Nephron progenitor cell (in vitro differentiated cells): Measurements from ENCODE around the gene HS2ST1.

Source experiments
- DNase-seq: peaks from one replicate; pipeline ENCODE4 v3.0.0; 2021
- H3K27ac Mint-ChIP-seq: 2 replicates; pipeline ENCODE4 v1.8.0; 2021; ENCODE audit warnings: mild to moderate bottlenecking, moderate library complexity, mixed read lengths
- H3K27me3 Mint-ChIP-seq: 2 replicates; pipeline ENCODE4 v1.8.0; 2021; ENCODE audit warnings: mild to moderate bottlenecking, low read depth, mixed read lengths; ENCODE audit not compliant: poor library complexity
- H3K36me3 Mint-ChIP-seq: 2 replicates; pipeline ENCODE4 v1.8.0; 2021; ENCODE audit warnings: low read depth, mixed read lengths
- H3K4me1 Mint-ChIP-seq: 2 replicates; pipeline ENCODE4 v1.8.0; 2021; ENCODE audit warnings: mixed read lengths
- H3K4me3 Mint-ChIP-seq: 2 replicates; pipeline ENCODE4 v1.8.0; 2021; ENCODE audit warnings: mild to moderate bottlenecking, moderate library complexity, mixed read lengths
- H3K9me3 Mint-ChIP-seq: 2 replicates; pipeline ENCODE4 v1.8.0; 2021; ENCODE audit warnings: mild to moderate bottlenecking, moderate library complexity, mixed read lengths
- CTCF ChIP-seq: fragments of 200-600 bp; sonication (generic); IDR thresholded peaks from 2 replicates; pipeline ENCODE4 v1.5.0; 2021; ENCODE audit warnings: antibody characterized with exemption

The HS2ST1 gene

DNA sequence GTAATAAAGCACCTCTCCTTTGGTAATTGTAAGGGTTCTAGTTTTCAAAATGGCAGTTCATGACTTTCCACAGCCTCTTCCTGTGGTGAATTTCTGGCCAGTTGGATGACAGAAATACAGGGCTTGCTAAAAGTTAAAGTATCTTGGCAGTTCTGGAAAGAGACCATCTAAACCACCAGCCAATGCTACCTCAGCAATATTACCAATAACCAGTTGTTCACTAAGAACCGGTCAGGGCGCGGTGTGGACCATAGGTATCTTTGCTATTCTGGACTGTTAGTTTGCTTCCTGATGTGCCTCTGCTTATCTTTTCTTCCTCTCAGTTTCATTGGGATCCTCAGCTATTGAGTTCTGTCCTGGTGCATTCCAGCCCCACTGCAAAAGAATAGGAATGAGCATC is 124.7 kb downstream of the HS2ST1 start:
- TF ChIP-seq CTCF, result no peak
- Mint-ChIP-seq H3K4me1 (no peaks in the 10 kb centered on the region), H3K27me3 (no peaks in the 10 kb centered on the region), H3K36me3 (no peaks in the 10 kb centered on the region), H3K27ac (no peak overlapping the region), H3K9me3 (no peaks in the 10 kb centered on the region), H3K4me3 (no peak overlapping the region)
- no peak for DNase-seq

DNA sequence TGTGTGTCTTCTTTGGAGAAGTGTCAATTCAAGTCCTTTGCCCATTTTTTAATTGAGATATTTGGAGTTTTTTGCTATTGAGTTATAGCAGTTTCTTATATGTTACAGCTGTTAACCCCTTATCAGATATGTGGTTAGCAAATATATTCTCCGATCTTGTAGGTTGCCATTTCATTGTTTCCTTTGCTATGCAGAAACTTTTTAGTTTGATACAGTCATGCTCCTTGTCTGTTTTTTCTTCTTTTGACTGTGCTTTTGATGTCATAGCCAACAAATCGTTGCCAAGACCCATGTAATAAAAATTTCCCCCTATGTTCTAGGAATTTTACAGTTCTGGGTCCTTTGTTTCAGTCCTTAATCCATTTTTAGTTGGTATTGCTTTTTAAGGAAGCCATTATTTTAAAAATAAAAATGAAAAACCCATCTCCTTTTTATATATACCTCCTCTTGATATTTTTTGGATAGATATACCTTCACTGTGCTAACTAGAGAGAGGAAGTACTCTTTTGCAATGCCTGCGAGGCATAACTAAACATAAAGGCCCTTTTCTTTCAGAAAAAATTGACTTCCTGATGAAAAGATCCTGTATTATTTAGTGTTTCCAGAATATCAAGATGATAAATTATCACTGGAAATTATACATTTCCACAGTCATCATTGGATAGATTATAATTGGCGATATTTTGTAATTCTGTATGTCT is 127.8 kb downstream of the HS2ST1 start:
- Mint-ChIP-seq H3K4me3 (no peak overlapping the region), H3K9me3 (peaks cover 6% of the 10 kb centered on the region), H3K27ac (no peak overlapping the region), H3K4me1 (no peaks in the 10 kb centered on the region), H3K36me3 (peaks cover 12% of the 10 kb centered on the region), H3K27me3 (no peaks in the 10 kb centered on the region)
- no peak for DNase-seq
- TF ChIP-seq CTCF, result no peak

- H3K9me3 Mint-ChIP-seq, result peaks cover 28% of the 10 kb centered on the region
- no peaks in the 10 kb centered on the region for H3K4me1 Mint-ChIP-seq
- H3K27me3 Mint-ChIP-seq, result no peaks in the 10 kb centered on the region
- TF ChIP-seq CTCF, result no peak
- DNase-seq, result no peak
- H3K36me3 Mint-ChIP-seq, result peaks cover 30% of the 10 kb centered on the region
- no peak overlapping the region for H3K4me3 Mint-ChIP-seq
- H3K27ac Mint-ChIP-seq, result no peak overlapping the region
These were observed 130.0 kb downstream of the HS2ST1 start for GRCh38 chr1:87044424-87044823.

- Mint-ChIP-seq H3K4me3 (no peak overlapping the region), H3K27me3 (no peaks in the 10 kb centered on the region), H3K9me3 (peaks cover 31% of the 10 kb centered on the region), H3K4me1 (no peaks in the 10 kb centered on the region), H3K36me3 (peaks cover 32% of the 10 kb centered on the region), H3K27ac (no peak overlapping the region)
- DNase-seq, result no peak
- no peak for TF ChIP-seq CTCF
These were observed 130.4 kb downstream of the HS2ST1 start for GRCh38 chr1:87044840-87045239.

- peaks cover 31% of the 10 kb centered on the region for H3K9me3 Mint-ChIP-seq
- H3K4me3 Mint-ChIP-seq, result no peak overlapping the region
- peaks cover 32% of the 10 kb centered on the region for H3K36me3 Mint-ChIP-seq
- H3K27ac Mint-ChIP-seq, result peak overlapping the region; percentile 66
- TF ChIP-seq CTCF, result no peak
- no peaks in the 10 kb centered on the region for H3K27me3 Mint-ChIP-seq
- no peak for DNase-seq
- H3K4me1 Mint-ChIP-seq, result no peaks in the 10 kb centered on the region
These were observed 131.4 kb downstream of the HS2ST1 start for GRCh38 chr1:87045761-87046304.

DNA sequence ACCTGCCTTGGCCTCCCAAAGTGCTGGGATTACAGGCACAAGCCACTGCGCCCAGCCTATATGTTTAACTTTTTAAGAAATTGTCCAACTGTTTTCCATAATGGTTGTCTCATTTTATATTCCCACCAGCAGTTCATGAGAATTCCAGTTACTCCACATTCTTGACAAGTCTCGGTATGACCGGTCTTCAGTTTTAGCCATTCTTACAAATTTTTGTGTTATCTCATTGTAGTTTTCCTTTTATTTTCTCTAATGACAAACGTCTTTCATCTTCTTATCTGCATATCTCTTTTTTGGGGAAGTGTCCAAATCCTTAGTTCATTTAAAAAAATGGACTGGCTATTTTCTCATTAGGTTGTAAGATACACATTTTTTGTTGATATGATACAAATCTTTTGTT is 132.5 kb downstream of the HS2ST1 start:
- Mint-ChIP-seq H3K36me3 (peaks cover 32% of the 10 kb centered on the region), H3K27me3 (no peaks in the 10 kb centered on the region)

More for the DNA sequence above, 132.5 kb downstream of the HS2ST1 start:
- no peak for DNase-seq
- peaks cover 31% of the 10 kb centered on the region for H3K9me3 Mint-ChIP-seq
- no peak overlapping the region for H3K4me3 Mint-ChIP-seq
- no peaks in the 10 kb centered on the region for H3K4me1 Mint-ChIP-seq
- no peak overlapping the region for H3K27ac Mint-ChIP-seq
- TF ChIP-seq CTCF, result no peak
